GM12801 (cell line): ENCODE measurements around the gene MRNIP.

Experiments
- CTCF ChIP-seq: IDR thresholded peaks from one replicate; pipeline ENCODE4 v1.5.1; 2011; ENCODE audit warnings: control low read depth; ENCODE audit not compliant: insufficient read length; ENCODE audit errors: extremely low read depth

Gene MRNIP

GRCh38 chr5:179893076-179893957 lies 34.7 kb upstream of the MRNIP start:
- no peak for TF ChIP-seq CTCF

- no peak for TF ChIP-seq CTCF
These were observed 33.6 kb upstream of the MRNIP start for GRCh38 chr5:179892255-179892654.

- no peak for TF ChIP-seq CTCF
These were observed 32.4 kb upstream of the MRNIP start for GRCh38 chr5:179890751-179891682.

- no peak for TF ChIP-seq CTCF
These were observed 31.3 kb upstream of the MRNIP start for GRCh38 chr5:179889885-179890284.

- TF ChIP-seq CTCF = no peak
These were observed 29.2 kb upstream of the MRNIP start for GRCh38 chr5:179887802-179888201.

GRCh38 chr5:179887095-179887494 lies 28.5 kb upstream of the MRNIP start:
- TF ChIP-seq CTCF = no peak

- TF ChIP-seq CTCF = no peak
These were observed 27.7 kb upstream of the MRNIP start for GRCh38 chr5:179886190-179886911.
